ENCODE data around the gene DZIP3.

The DZIP3 gene

GRCh38 chr3:108589081-108589997, at the start of gene DZIP3, which contains the start of gene CIP2A:
DZIP3 (plus strand) TSS chr3:108589722; CDS start chr3:108605407, 15,685 bp downstream.
CIP2A (minus strand) TSS chr3:108589438; CDS start chr3:108589375, 63 bp downstream.
- peak; percentile 14 for DNase-seq (ENCODE audit: low read depth, low spot score)
- H3K36me3 ChIP-seq (ENCODE audit: insufficient read depth, low read length) = peaks cover 6% of the 10 kb centered on the region
- TF ChIP-seq EZH2 (IDR thresholded peaks at IDR 0.05) (no peak), FOXP2 (optimal IDR thresholded peaks at IDR 0.05; ENCODE audit: control extremely low read depth, extremely low read length, insufficient read depth) (no peak), POLR2AphosphoS5 (IDR thresholded peaks at IDR 0.05; ENCODE audit: borderline replicate concordance, low read depth, low read length) (peak; percentile 94)
- H3K9me3 ChIP-seq (ENCODE audit: low read depth, low read length) = no peaks in the 10 kb centered on the region
- peak within 1 kb of the TSS; percentile 89 for H3K4me3 ChIP-seq
- peak within 1 kb of the TSS; percentile 84 for H3K27ac ChIP-seq
- peak within 1 kb of the TSS; percentile 93 for H3K9ac ChIP-seq (ENCODE audit: insufficient read length)

GRCh38 chr3:108546247-108546646, 43.3 kb upstream of the DZIP3 start:
- DNase-seq (ENCODE audit: low read depth, low spot score) = no peak
- H3K4me3 ChIP-seq = no peak overlapping the region
- H3K9ac ChIP-seq (ENCODE audit: insufficient read length) = no peak overlapping the region
- no peaks in the 10 kb centered on the region for H3K9me3 ChIP-seq (ENCODE audit: low read depth, low read length)
- TF ChIP-seq FOXP2 (optimal IDR thresholded peaks at IDR 0.05; ENCODE audit: control extremely low read depth, extremely low read length, insufficient read depth) (no peak), POLR2AphosphoS5 (IDR thresholded peaks at IDR 0.05; ENCODE audit: borderline replicate concordance, low read depth, low read length) (no peak), EZH2 (IDR thresholded peaks at IDR 0.05) (no peak)
- peaks cover 22% of the 10 kb centered on the region for H3K36me3 ChIP-seq (ENCODE audit: insufficient read depth, low read length)
- no peak overlapping the region for H3K27ac ChIP-seq

- Histone ChIP-seq H3K36me3 (ENCODE audit: insufficient read depth, low read length) (peaks cover 24% of the 10 kb centered on the region), H3K27ac (no peak overlapping the region), H3K4me3 (no peak overlapping the region), H3K9me3 (ENCODE audit: low read depth, low read length) (no peaks in the 10 kb centered on the region), H3K9ac (ENCODE audit: insufficient read length) (no peak overlapping the region)
- TF ChIP-seq EZH2 (IDR thresholded peaks at IDR 0.05) (no peak), FOXP2 (optimal IDR thresholded peaks at IDR 0.05; ENCODE audit: control extremely low read depth, extremely low read length, insufficient read depth) (no peak), POLR2AphosphoS5 (IDR thresholded peaks at IDR 0.05; ENCODE audit: borderline replicate concordance, low read depth, low read length) (no peak)
- DNase-seq (ENCODE audit: low read depth, low spot score) = no peak
Measured at GRCh38 chr3:108546692-108547091, 42.8 kb upstream of the DZIP3 start.

GRCh38 chr3:108548304-108548703, 41.2 kb upstream of the DZIP3 start:
- Histone ChIP-seq H3K4me3 (no peak overlapping the region), H3K36me3 (ENCODE audit: insufficient read depth, low read length) (peaks cover 27% of the 10 kb centered on the region), H3K27ac (no peak overlapping the region), H3K9me3 (ENCODE audit: low read depth, low read length) (no peaks in the 10 kb centered on the region), H3K9ac (ENCODE audit: insufficient read length) (no peak overlapping the region)
- no peak for TF ChIP-seq EZH2 (IDR thresholded peaks at IDR 0.05)
- TF ChIP-seq FOXP2 (optimal IDR thresholded peaks at IDR 0.05; ENCODE audit: control extremely low read depth, extremely low read length, insufficient read depth) = no peak
- no peak for TF ChIP-seq POLR2AphosphoS5 (IDR thresholded peaks at IDR 0.05; ENCODE audit: borderline replicate concordance, low read depth, low read length)
- DNase-seq (ENCODE audit: low read depth, low spot score) = no peak

GRCh38 chr3:108548886-108549285, 40.6 kb upstream of the DZIP3 start:
- Histone ChIP-seq H3K9ac (ENCODE audit: insufficient read length) (no peak overlapping the region), H3K4me3 (no peak overlapping the region), H3K36me3 (ENCODE audit: insufficient read depth, low read length) (peaks cover 21% of the 10 kb centered on the region), H3K27ac (no peak overlapping the region), H3K9me3 (ENCODE audit: low read depth, low read length) (no peaks in the 10 kb centered on the region)
- TF ChIP-seq FOXP2 (optimal IDR thresholded peaks at IDR 0.05; ENCODE audit: control extremely low read depth, extremely low read length, insufficient read depth) (no peak), POLR2AphosphoS5 (IDR thresholded peaks at IDR 0.05; ENCODE audit: borderline replicate concordance, low read depth, low read length) (no peak), EZH2 (IDR thresholded peaks at IDR 0.05) (no peak)
- no peak for DNase-seq (ENCODE audit: low read depth, low spot score)

GRCh38 chr3:108552267-108553159, 37.0 kb upstream of the DZIP3 start:
- Histone ChIP-seq H3K9me3 (ENCODE audit: low read depth, low read length) (no peaks in the 10 kb centered on the region), H3K36me3 (ENCODE audit: insufficient read depth, low read length) (peaks cover 36% of the 10 kb centered on the region), H3K4me3 (no peak overlapping the region), H3K27ac (no peak overlapping the region), H3K9ac (ENCODE audit: insufficient read length) (no peak overlapping the region)
- DNase-seq (ENCODE audit: low read depth, low spot score) = peak; percentile 14
- no peak for TF ChIP-seq FOXP2 (optimal IDR thresholded peaks at IDR 0.05; ENCODE audit: control extremely low read depth, extremely low read length, insufficient read depth)
- no peak for TF ChIP-seq POLR2AphosphoS5 (IDR thresholded peaks at IDR 0.05; ENCODE audit: borderline replicate concordance, low read depth, low read length)
- no peak for TF ChIP-seq EZH2 (IDR thresholded peaks at IDR 0.05)

GRCh38 chr3:108554229-108554628, 35.3 kb upstream of the DZIP3 start:
- H3K36me3 ChIP-seq (ENCODE audit: insufficient read depth, low read length) = peaks cover 42% of the 10 kb centered on the region
- H3K27ac ChIP-seq = no peak overlapping the region
- H3K9ac ChIP-seq (ENCODE audit: insufficient read length) = no peak overlapping the region
- TF ChIP-seq FOXP2 (optimal IDR thresholded peaks at IDR 0.05; ENCODE audit: control extremely low read depth, extremely low read length, insufficient read depth) (no peak), POLR2AphosphoS5 (IDR thresholded peaks at IDR 0.05; ENCODE audit: borderline replicate concordance, low read depth, low read length) (no peak), EZH2 (IDR thresholded peaks at IDR 0.05) (no peak)
- no peak for DNase-seq (ENCODE audit: low read depth, low spot score)
- no peaks in the 10 kb centered on the region for H3K9me3 ChIP-seq (ENCODE audit: low read depth, low read length)
- H3K4me3 ChIP-seq = no peak overlapping the region

Data from SK-N-MC (cell line).